DND-41 (cell line): ENCODE data around the gene LONP2.
"Not testable (repeated sequence)": the region's sequence is repeated elsewhere in the genome, so short reads cannot be mapped to it uniquely, and the experiment has no call there.

Source experiments
- EZH2 ChIP-seq: IDR thresholded peaks from 3 replicates; pipeline ENCODE4 v1.6.1; 2012; ENCODE audit warnings: borderline replicate concordance, low read depth, mild to moderate bottlenecking, moderate library complexity, low read length, inconsistent platforms; ENCODE audit not compliant: severe bottlenecking
- TF ChIP-seq, protein P1 (sequence below): IDR thresholded peaks from 2 replicates; pipeline ENCODE4 v1.5.1; 2012; ENCODE audit warnings: borderline replicate concordance, low read length, moderate library complexity, mild to moderate bottlenecking; ENCODE audit not compliant: poor library complexity, severe bottlenecking; ENCODE audit errors: extremely low read depth

DNA sequence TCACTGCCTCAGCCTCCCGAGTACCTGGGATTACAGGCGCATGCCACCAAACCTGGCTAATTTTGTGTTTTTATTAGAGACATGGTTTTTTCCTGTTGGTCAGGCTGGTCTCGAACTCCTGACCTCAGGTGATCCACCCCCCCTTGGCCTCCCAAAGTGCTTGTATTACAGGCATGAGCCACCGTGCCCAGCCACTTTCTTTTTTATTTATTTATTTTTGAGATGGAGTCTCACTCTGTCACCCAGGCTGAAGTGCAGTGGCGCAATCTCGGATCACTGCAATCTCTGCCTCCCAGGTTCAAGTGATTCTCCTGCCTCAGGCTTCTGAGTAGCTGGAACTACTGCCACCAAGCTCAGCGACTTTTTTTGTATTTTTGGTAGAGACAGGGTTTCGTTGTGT, 158.4 kb downstream of the LONP2 start:
- TF ChIP-seq, protein P1, sequence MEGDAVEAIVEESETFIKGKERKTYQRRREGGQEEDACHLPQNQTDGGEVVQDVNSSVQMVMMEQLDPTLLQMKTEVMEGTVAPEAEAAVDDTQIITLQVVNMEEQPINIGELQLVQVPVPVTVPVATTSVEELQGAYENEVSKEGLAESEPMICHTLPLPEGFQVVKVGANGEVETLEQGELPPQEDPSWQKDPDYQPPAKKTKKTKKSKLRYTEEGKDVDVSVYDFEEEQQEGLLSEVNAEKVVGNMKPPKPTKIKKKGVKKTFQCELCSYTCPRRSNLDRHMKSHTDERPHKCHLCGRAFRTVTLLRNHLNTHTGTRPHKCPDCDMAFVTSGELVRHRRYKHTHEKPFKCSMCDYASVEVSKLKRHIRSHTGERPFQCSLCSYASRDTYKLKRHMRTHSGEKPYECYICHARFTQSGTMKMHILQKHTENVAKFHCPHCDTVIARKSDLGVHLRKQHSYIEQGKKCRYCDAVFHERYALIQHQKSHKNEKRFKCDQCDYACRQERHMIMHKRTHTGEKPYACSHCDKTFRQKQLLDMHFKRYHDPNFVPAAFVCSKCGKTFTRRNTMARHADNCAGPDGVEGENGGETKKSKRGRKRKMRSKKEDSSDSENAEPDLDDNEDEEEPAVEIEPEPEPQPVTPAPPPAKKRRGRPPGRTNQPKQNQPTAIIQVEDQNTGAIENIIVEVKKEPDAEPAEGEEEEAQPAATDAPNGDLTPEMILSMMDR: not testable (repeated sequence)
- not testable (repeated sequence) for TF ChIP-seq EZH2
